GM12878 (cell line): ENCODE data around the gene PRL. TPM values are rescaled to one million over a fixed set of nuclear protein-coding genes. Genes with fewer than 3 reads are reported as not detected.

Source experiments
- ATAC-seq: fragments of 200-7000 bp; cut with Tn5 transposase; 3 replicates; pipeline ENCODE4 v1.9.1; 2020; ENCODE audit warnings: mild to moderate bottlenecking, moderate library complexity
- BruUV-seq: library from RNA; stranded (reverse); fragments of 400-500 nt; replicated peaks from 2 replicates; lab custom pipeline; 2021; lab: Mats Ljungman, UMichigan
- CTCF ChIA-PET: fragments of 300-600 bp; sonication (Branson Sonifier 250); formaldehyde crosslinking; extraction: SDS; loops from one replicate; lab custom pipeline; 2021; ENCODE audit warnings: inconsistent platforms; lab: Yijun Ruan, JAX
- POLR2A ChIA-PET: fragments of 350-600 bp; formaldehyde crosslinking; extraction: SDS; loops from one replicate; lab custom pipeline; 2021; ENCODE audit warnings: inconsistent platforms; lab: Charles Lee
- RAD21 ChIA-PET: fragments of 300-600 bp; sonication (Branson Sonifier 250); formaldehyde crosslinking; loops from one replicate; lab custom pipeline; 2023; ENCODE audit warnings: antibody characterized with exemption; ENCODE audit not compliant: unreplicated experiment; lab: Charles Lee
- SMC1A ChIA-PET: fragments of 300-600 bp; sonication (Branson Sonifier 250); formaldehyde crosslinking; loops from one replicate; lab custom pipeline; 2023; ENCODE audit not compliant: unreplicated experiment, uncharacterized antibody; lab: Charles Lee
- DNase-seq: peaks from one replicate; pipeline ENCODE4 v3.0.0-alpha.2; 2011; ENCODE audit warnings: low read depth, low spot score
- FAIRE-seq: peaks from 3 replicates; lab custom pipeline; 2011; peaks lifted over from hg19 to GRCh38; lab: Jason Lieb, UNC
- H2AFZ ChIP-seq: 2 replicates; pipeline ENCODE4 v1.6.0; 2011; ENCODE audit warnings: low read depth, low read length, control low read depth; ENCODE audit not compliant: control insufficient read depth
- H3K27ac ChIP-seq: 2 replicates; pipeline ENCODE4 v1.5.1; 2011; ENCODE audit warnings: control low read depth; ENCODE audit not compliant: control insufficient read depth, insufficient read depth
- H3K27me3 ChIP-seq, 2 experiments: replicated peaks in 1 of 2; 2 replicates each; pipeline versions ENCODE4 v1.6.0 to v1.6.1; 2011; ENCODE audit warnings: low read length in 1 of 2; ENCODE audit not compliant: control insufficient read depth in 2 of 2, insufficient read depth in 2 of 2
- H3K36me3 ChIP-seq, 2 experiments: 2 replicates each; pipeline ENCODE4 v1.5.1; 2011; ENCODE audit warnings: low read length in 1 of 2; ENCODE audit not compliant: control insufficient read depth in 2 of 2, insufficient read depth in 2 of 2
- H3K4me1 ChIP-seq: 2 replicates; pipeline ENCODE4 v1.6.1; 2011; ENCODE audit warnings: mild to moderate bottlenecking, low read length, moderate library complexity, mixed read lengths; ENCODE audit not compliant: control insufficient read depth, insufficient read depth
- H3K4me2 ChIP-seq: 2 replicates; pipeline ENCODE4 v1.6.0; 2011; ENCODE audit warnings: control low read depth; ENCODE audit not compliant: control insufficient read depth, insufficient read depth
- H3K4me3 ChIP-seq: fragments of 200-600 bp; sonication (generic); 2 replicates; pipeline ENCODE4 v1.5.1; 2016
- H3K79me2 ChIP-seq: 2 replicates; pipeline ENCODE4 v1.6.0; 2011; ENCODE audit warnings: low read length; ENCODE audit not compliant: control insufficient read depth, insufficient read depth
- H3K9ac ChIP-seq: 2 replicates; pipeline ENCODE4 v1.8.0; 2011; ENCODE audit warnings: low read length, control low read depth, mixed read lengths; ENCODE audit not compliant: control insufficient read depth, insufficient read depth
- H3K9me3 ChIP-seq: replicated peaks from 3 replicates; pipeline ENCODE4 v1.5.1; 2011; ENCODE audit warnings: mild to moderate bottlenecking, low read length; ENCODE audit not compliant: control insufficient read depth, insufficient read depth
- H4K20me1 ChIP-seq: 2 replicates; pipeline ENCODE4 v1.6.0; 2011; ENCODE audit not compliant: control insufficient read depth, insufficient read depth
- CTCF ChIP-seq, 3 experiments: IDR thresholded peaks in 2 of 3; conservative IDR thresholded peaks in 1 of 3; 2 replicates each; pipeline ENCODE4 v1.5.1; 2011; ENCODE audit warnings: low read depth in 3 of 3, low read length in 3 of 3, mild to moderate bottlenecking in 3 of 3, control low read depth in 2 of 3, moderate library complexity in 2 of 3, inconsistent platforms in 1 of 3, mixed read lengths in 1 of 3; ENCODE audit not compliant: control insufficient read depth in 2 of 3, insufficient read depth in 1 of 3; ENCODE audit errors: extremely low read depth in 1 of 3
- RAD21 ChIP-seq: IDR thresholded peaks from 2 replicates; pipeline ENCODE4 v1.6.1; 2011; ENCODE audit warnings: mild to moderate bottlenecking, low read depth, low read length, moderate library complexity; ENCODE audit not compliant: insufficient read depth
- SIN3A ChIP-seq: IDR thresholded peaks from 2 replicates; pipeline ENCODE4 v1.6.1; 2012; ENCODE audit warnings: low read depth, low read length, improper control_type of control experiment
- WGBS: methylation state at CpG from one replicate; pipeline ENCODE4 v1.1.6; 2016; ENCODE audit warnings: low lambda C conversion rate; ENCODE audit not compliant: insufficient replicate concordance, insufficient coverage; ENCODE audit errors: missing lambda C conversion rate; 5-methylcytosine and 5-hydroxymethylcytosine counted together
- in situ Hi-C: fragments of 300-500 bp; cut with MboI; formaldehyde crosslinking; loops from 9 replicates; pipeline ENCODE4 v1.14.3; 2018; ENCODE audit warnings: mixed read lengths
- intact Hi-C: fragments of 100-400 bp; cut with micrococcal nuclease; formaldehyde crosslinking; loops from one replicate; pipeline ENCODE4 v1.14.2; 2022; ENCODE audit not compliant: unreplicated experiment
- polyA plus RNA-seq, 11 experiments: library from polyadenylated mRNA; depleted of rRNA in 4 of 11; unstranded in 6 of 11; stranded (reverse) in 5 of 11; fragments of >200 nt; fragmentation: Nextera tagmentation in 4 of 11; fragmentation: Illumina TruSeq in 1 of 11; extraction: Ambion mirVana in 4 of 11; extraction: Trizol in 1 of 11; gene quantifications; 1 replicate in 1 of 11; 2 replicates in 10 of 11; pipeline versions ENCODE4 v1.2.1 to v1.2.3, GENCODE V29; 2011 to 2016; ENCODE audit warnings: inconsistent platforms in 2 of 11, missing spikeins in 2 of 11, low read depth in 1 of 11
- total RNA-seq, 4 experiments: library from RNA; depleted of rRNA in 3 of 4; stranded (reverse); fragments of >200 nt in 3 of 4; fragmentation: Illumina TruSeq in 1 of 4; extraction: Trizol in 1 of 4; gene quantifications; 2 replicates each; pipeline versions ENCODE4 v1.2.1 to v1.2.3, GENCODE V29; 2013 to 2021

PRL gene
- total and polyA plus RNA-seq, 10 of the 15 experiments (the other 5 are each of a cell fraction or from before 2014, with no cell fraction given) = 0.05 to 34.9 (median 23.5) TPM

DNA sequence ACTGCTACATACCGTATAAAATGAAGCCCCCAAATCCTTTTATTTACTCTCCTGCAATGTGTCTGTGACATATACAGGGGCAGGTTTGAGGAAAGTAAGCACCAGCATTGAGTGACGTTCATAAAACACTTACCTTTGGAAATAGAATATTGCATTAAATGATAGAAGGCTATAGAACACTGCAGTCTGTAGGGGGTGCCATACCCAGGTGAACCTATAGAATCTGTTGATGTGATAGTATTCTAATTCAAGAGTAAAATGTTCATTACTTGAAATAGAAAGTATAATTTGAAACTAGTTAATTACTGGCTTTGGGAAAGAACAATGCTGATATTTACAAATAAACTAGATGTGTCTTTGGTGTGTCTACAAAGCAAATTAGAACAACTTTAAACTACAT, 47.0 kb upstream of the PRL start:
- DNase-seq = no peak

More for the DNA sequence above, 47.0 kb upstream of the PRL start:
- Histone ChIP-seq H3K4me1 (no peaks in the 10 kb centered on the region), H3K4me2 (no peak overlapping the region), H3K4me3 (no peak overlapping the region), H4K20me1 (no peaks in the 10 kb centered on the region), H2AFZ (no peak overlapping the region), H3K27ac (no peak overlapping the region), H3K36me3 (no peaks in the 10 kb centered on the region)
- CTCF ChIA-PET = interaction anchor here (0.8 to 1.4 kb wide), 5 partner anchors 9 to 1070 kb away, joined by 3 to 5 read pairs (median 3); no protein-coding TSS in a partner anchor
- 49% methylated on average over 2 of the region's 2 CpGs for WGBS
- peak; percentile 39; the same call in 1 of the 3 replicates for ATAC-seq
- TF ChIP-seq SIN3A (no peak), CTCF (IDR thresholded peaks at IDR 0.05 in 2 of 3, conservative IDR thresholded peaks at IDR 0.05 in 1 of 3; ENCODE audit: control insufficient read depth in 2 of 3, extremely low read depth in 1 of 3, insufficient read depth in 1 of 3, low read depth in 3 of 3, low read length in 3 of 3) (peak in 1 of 3 experiments; percentile 14; a peak in 2 of 6 replicates), RAD21 (peak; percentile 46; the same call in 1 of the 2 replicates)
- TF ChIP-seq, all 136 proteins: peak for 2
- no peak for FAIRE-seq
- Histone ChIP-seq H3K27me3 (no peaks in the 10 kb centered on the region), H3K79me2 (no peaks in the 10 kb centered on the region), H3K9ac (no peak overlapping the region), H3K9me3 (no peaks in the 10 kb centered on the region; the same call in 2 of the 3 replicates)
- SMC1A ChIA-PET = interaction anchor here (0.6 to 2.2 kb wide), 9 partner anchors 9 to 1008 kb away, joined by 3 to 9 read pairs (median 3); no protein-coding TSS in a partner anchor
- intact Hi-C loops (no loop called here), in situ Hi-C loops (no loop called here)
- POLR2A ChIA-PET = no interaction called here
- RAD21 ChIA-PET = no interaction called here
- BruUV-seq = no TSS peak
